Measurements from ENCODE around the gene GNB1L. TPM values are rescaled to one million over a fixed set of nuclear protein-coding genes. Genes with fewer than 3 reads are reported as not detected.

The GNB1L gene
- total RNA-seq, 1 donor, result 5.2 TPM

DNA sequence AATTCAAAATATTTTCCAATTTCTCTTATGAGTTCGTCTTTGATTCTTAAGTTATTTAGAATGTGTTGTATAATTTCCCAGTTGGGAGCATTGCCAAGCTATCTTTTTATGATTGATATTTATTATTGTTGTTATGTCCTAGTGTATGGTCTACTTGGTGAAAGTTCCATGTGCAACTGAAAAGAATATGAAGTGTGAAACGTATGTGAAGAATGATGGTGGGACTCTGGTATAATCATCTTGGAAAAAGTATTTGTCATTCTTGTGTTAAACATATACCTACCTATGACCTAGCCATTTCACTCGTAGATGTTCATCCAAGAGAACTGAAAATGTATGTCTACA, 12.0 kb upstream of the GNB1L start:
- TF ChIP-seq, protein P1, sequence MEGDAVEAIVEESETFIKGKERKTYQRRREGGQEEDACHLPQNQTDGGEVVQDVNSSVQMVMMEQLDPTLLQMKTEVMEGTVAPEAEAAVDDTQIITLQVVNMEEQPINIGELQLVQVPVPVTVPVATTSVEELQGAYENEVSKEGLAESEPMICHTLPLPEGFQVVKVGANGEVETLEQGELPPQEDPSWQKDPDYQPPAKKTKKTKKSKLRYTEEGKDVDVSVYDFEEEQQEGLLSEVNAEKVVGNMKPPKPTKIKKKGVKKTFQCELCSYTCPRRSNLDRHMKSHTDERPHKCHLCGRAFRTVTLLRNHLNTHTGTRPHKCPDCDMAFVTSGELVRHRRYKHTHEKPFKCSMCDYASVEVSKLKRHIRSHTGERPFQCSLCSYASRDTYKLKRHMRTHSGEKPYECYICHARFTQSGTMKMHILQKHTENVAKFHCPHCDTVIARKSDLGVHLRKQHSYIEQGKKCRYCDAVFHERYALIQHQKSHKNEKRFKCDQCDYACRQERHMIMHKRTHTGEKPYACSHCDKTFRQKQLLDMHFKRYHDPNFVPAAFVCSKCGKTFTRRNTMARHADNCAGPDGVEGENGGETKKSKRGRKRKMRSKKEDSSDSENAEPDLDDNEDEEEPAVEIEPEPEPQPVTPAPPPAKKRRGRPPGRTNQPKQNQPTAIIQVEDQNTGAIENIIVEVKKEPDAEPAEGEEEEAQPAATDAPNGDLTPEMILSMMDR (IDR thresholded peaks at IDR 0.05; ENCODE audit: insufficient read depth, low read length), result no peak
- DNase-seq (ENCODE audit: low read depth), result no peak
- H3K4me3 ChIP-seq (ENCODE audit: low read depth, low read length), result no peak overlapping the region

- no peak for DNase-seq (ENCODE audit: low read depth)
- H3K4me3 ChIP-seq (ENCODE audit: low read depth, low read length), result no peak overlapping the region
- TF ChIP-seq, protein P1 (IDR thresholded peaks at IDR 0.05; ENCODE audit: insufficient read depth, low read length), result no peak
Observed at GRCh38 chr22:19865141-19865829, 10.6 kb upstream of the GNB1L start.

GRCh38 chr22:19864538-19865106, 9.9 kb upstream of the GNB1L start:
- no peak for DNase-seq (ENCODE audit: low read depth)

GRCh38 chr22:19863571-19863970, 8.9 kb upstream of the GNB1L start:
- no peak for DNase-seq (ENCODE audit: low read depth)
- no peak overlapping the region for H3K4me3 ChIP-seq (ENCODE audit: low read depth, low read length)
- TF ChIP-seq, protein P1 (IDR thresholded peaks at IDR 0.05; ENCODE audit: insufficient read depth, low read length), result no peak

More at GRCh38 chr22:19864538-19865106, 9.9 kb upstream of the GNB1L start:
- no peak overlapping the region for H3K4me3 ChIP-seq (ENCODE audit: low read depth, low read length)
- TF ChIP-seq, protein P1 (IDR thresholded peaks at IDR 0.05; ENCODE audit: insufficient read depth, low read length), result no peak

DNA sequence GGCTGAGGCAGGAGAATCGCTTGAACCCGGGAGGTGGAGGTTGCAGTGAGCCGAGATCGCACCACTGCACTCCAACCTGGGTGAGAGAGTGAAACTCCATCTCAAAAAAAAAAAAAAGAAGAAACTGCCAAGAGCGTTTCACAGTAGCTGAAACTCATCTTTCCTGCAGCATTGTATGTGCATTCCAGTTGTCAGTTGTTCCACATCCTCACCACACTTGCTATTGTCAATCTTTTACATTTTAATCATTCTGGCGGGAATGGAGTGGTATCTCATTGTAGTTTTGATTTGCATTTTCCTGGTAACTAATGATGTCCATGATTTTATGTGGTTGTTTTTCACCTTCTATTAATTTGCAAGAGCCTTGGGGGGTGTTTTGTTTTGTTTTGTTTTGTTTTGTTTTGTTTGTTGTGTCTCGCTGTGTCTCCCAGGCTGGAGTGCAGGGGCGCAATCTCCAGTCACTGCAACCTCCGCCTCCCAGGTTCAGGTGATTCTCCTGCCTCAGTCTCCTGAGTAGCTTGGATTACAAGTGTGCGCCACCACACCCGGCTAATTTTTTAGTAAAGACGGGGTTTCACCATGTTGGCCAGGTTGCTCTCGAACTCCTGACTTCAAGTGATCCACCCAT, 8.1 kb upstream of the GNB1L start:
- no peak overlapping the region for H3K4me3 ChIP-seq (ENCODE audit: low read depth, low read length)
- TF ChIP-seq, protein P1 (IDR thresholded peaks at IDR 0.05; ENCODE audit: insufficient read depth, low read length), result no peak
- no peak for DNase-seq (ENCODE audit: low read depth)

- H3K4me3 ChIP-seq (ENCODE audit: low read depth, low read length), result no peak overlapping the region
- TF ChIP-seq, protein P1 (IDR thresholded peaks at IDR 0.05; ENCODE audit: insufficient read depth, low read length), result no peak
- DNase-seq (ENCODE audit: low read depth), result no peak
Observed at GRCh38 chr22:19859861-19860510, 5.3 kb upstream of the GNB1L start.
